Measurements from ENCODE around the gene ROR1.

ROR1 gene

GRCh38 chr1:64228167-64228957 is 454.5 kb downstream of the ROR1 start:
- TF ChIP-seq CTCF (IDR thresholded peaks at IDR 0.05; ENCODE audit: low read depth, low read length): no peak
- TF ChIP-seq POLR2A (IDR thresholded peaks at IDR 0.05; ENCODE audit: extremely low read depth, insufficient read length): no peak
- no peak for TF ChIP-seq MYC (IDR thresholded peaks at IDR 0.05; ENCODE audit: low read depth, low read length)
- no peak for TF ChIP-seq MAX (IDR thresholded peaks at IDR 0.05; ENCODE audit: low read depth, low read length)
- H3K4me3 ChIP-seq (ENCODE audit: low read depth, low read length): no peak overlapping the region
- DNase-seq (ENCODE audit: low read depth): no peak

DNA sequence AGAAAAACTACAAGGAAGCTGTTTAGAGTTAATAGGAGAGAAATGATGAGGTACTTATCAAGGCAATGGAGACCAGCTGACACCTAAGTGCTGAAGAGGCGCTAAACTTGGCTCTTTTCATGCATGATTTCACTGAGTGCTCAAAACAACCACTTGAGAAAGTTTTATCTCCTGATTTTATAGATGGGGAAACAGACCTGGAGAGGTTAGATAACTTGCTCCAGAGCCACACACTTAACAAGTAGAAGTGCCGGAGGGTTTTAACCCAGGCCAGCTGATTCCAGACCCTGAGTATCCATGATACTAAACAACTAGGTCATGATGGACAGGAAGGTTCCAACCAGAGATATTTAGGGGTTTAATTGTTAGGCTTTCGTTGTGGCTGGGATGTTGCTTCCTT is 455.5 kb downstream of the ROR1 start:
- H3K4me3 ChIP-seq (ENCODE audit: low read depth, low read length): no peak overlapping the region
- DNase-seq (ENCODE audit: low read depth): no peak
- TF ChIP-seq POLR2A (IDR thresholded peaks at IDR 0.05; ENCODE audit: extremely low read depth, insufficient read length) (no peak), MAX (IDR thresholded peaks at IDR 0.05; ENCODE audit: low read depth, low read length) (no peak), CTCF (IDR thresholded peaks at IDR 0.05; ENCODE audit: low read depth, low read length) (no peak), MYC (IDR thresholded peaks at IDR 0.05; ENCODE audit: low read depth, low read length) (no peak)
